Activated T-cell treated with anti-CD3 and anti-CD28 coated beads for 4 hours (primary cell): Measurements from ENCODE around the gene TMEM128.
"Not testable (repeated sequence)": the region's sequence is repeated elsewhere in the genome, so short reads cannot be mapped to it uniquely, and the experiment has no call there.

ENCODE experiments used
- DNase-seq: peaks from one replicate; pipeline ENCODE4 v3.0.0-alpha.2; 2020

Gene TMEM128, protein sequence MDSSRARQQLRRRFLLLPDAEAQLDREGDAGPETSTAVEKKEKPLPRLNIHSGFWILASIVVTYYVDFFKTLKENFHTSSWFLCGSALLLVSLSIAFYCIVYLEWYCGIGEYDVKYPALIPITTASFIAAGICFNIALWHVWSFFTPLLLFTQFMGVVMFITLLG

DNA sequence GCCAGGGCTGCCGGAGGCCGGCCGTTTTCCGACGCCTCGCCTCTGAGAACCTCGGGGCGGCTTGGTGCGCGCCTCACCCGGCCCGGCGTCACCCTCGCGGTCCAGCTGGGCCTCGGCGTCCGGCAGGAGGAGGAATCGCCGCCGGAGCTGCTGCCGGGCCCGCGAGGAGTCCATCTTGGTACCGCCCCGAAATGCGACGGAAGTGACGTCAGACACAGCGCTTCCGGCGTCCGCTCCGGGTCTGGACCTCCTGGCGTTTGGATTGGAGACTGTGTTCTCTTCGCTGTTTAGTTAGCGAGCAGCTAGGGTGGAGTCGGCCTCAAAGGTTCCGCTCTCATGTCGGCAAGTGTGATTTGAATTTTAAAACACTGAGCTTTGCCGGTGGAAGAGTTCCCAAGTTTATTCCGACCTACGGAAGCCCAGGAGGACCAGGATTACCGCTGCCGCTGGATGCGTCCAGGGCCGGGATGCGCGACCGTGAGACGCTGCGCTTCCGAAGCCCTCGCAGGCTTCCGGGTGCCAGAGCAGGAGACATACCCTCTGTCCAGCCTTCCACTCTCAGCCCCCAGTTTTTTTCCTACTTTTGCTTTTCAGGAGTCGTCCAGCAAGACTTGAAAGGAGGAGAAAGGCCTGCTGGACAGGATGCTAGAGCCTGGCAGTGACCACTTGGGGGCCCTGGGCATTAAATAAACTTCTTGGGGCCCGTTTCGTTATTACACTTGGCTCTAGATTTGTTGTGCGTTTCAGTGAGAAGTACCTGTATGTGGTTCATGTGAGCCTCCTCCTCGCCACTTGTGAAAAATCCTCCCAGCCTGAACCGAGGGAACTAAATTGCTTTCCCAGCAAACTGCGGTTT lies at the start of gene TMEM128:
TSS of gene TMEM128 (minus strand) at position 195 of the 856 bp plus-strand sequence. CDS start at position 174, 21 bp downstream.
- DNase-seq: peak; percentile 85

DNA sequence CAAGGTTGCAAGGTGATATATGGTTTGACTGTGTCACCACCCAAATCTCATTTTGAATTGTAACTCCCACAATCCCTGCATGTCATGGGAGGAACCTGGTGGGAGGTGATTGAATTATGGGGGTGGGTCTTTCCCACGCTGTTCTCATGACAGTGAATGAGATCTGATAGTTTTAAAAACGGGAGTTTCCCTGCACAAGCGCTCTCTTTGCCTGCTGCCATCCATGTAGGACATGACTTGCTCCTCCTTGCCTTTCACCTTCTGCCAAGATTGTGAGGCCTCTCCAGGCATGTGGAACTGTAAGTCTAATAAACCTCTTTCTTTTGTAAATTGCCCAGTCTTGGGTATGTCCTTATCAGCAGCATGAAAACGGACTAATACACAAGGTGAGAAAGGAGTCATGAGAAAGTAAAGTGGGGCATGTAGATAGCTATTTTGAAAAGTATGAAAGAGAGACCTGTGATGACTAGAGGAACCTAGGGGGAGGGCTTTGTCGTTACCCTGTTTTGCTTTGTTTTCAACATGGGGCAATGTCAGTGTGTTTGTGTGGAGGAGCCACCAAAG lies 48.3 kb upstream of the TMEM128 start:
- no peak for DNase-seq

DNA sequence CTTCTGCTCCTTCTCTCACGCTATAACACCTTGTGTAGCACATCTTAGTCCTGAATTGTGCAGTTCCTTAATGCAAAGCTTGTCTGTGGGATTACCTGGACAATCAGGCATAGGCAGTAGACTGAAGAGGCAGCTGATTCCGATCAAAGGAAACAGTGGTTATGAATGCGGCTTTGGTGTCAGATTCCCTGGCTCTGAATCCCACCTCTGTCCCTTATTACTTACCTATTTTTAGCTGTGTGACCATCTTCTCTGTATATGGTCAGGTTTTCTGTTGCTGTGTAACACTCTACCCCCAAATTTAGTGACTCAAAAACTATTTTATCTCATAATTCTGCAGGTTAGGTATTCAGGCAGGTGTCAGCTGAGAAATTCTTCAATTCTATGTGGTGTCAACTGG lies 45.3 kb upstream of the TMEM128 start:
- DNase-seq: no peak

DNA sequence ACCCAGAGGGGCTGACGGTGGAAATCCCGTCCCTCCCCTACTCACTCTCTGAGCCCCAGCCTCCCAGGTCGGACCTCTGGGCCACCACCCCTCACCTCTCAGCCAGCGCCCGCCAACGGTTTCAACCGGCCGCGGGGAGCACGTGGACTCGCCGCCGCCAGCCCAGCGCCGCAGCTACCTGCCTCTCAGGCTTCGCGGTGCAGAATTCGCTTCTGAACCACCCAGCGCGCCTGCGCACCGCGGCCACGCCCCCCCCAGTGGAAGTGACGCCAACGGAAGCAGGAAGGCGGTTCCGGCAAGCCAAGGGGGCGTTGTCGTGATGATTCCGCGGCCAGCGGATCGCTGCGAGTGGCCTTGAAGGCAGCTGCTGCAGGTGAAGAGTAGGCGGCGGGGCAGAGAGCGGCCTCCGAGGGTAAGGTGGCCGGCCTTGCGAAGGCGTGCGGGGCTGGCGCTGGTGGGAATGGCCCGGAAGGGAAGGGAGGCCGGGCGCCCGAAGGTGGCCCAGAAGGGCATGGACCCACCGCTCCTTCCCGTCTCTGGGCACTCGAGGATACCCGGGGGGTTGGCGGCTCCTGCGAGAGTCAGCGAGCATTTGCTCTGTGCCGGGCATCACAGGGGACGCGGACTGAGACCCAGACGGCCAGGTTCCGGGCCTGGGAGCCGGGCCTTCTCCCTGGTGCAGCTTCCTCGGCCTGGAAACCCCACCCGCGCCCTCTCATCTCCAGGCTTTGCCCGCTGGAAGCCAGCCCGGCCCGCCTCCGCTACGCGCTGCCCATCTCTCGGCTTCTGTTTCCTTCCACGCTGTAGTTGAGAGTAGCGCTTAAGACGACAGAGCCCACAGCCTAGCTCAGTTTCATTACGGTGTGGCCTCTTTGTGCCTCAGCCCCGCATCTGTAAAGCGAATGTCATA lies 42.2 kb upstream of the TMEM128 start, which contains the start of the genes LYAR and ZBTB49:
TSS of gene LYAR (minus strand) at position 214 of the 910 bp plus-strand sequence. CDS start 6,412 bp downstream, outside the sequence.
TSS of gene ZBTB49 (plus strand) at position 311 of the 910 bp plus-strand sequence. CDS start 9,695 bp downstream, outside the sequence.
- DNase-seq: peak; percentile 95

DNA sequence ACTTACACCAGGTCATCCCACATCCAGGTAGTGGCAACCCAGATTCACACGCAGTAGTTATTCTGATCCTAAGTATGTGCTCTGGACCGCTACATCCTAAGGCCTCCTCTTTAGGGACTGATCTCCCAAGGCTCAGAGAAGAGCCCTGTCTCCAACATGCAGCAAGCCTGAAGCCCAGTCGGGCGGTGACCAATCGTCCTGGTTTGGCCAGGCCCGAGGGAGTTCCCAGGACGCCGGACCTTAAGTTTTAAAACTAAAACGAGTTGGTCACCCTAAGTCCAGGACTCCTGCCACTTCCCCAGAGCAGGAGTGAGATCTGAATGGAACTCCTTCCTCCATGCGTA lies 41.5 kb upstream of the TMEM128 start:
- no peak for DNase-seq

DNA sequence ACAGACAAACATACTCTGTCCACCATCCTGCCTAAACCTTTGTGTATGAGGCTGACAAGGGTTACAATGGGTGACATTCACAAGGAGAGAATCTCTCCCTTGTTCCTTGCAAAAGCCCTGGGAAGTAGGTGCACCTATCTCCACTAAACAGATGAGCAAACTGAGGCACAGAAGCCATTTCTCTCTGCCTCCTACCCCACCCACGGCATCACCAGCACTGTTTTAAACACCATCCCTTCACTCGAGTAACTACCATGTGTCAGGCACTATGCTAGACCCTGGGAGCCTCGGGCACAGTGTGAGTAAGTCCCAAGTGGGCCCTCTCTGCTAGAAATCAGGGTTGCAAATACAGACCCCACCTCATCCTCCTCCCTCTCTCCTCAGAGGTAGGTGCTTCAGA lies 41.0 kb upstream of the TMEM128 start:
- no peak for DNase-seq

DNA sequence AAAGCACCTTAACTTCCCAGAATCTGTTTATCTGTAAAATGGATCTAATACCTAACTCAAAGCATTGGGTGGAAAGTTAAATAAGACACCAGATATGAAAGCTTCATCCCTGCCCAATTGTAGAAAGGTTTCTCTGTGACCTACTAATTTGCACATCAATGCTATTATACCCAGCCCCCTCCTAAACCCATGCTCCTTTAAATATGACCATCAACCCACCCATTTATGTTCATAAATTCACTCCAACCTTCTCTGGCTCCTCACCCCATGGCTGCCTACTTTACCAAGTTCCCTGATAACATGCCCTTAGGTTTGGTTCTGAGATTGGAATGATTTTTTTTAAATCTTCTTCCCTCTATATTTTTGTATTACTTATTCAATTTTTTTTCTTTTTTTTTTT lies 40.1 kb upstream of the TMEM128 start:
- DNase-seq: no peak

DNA sequence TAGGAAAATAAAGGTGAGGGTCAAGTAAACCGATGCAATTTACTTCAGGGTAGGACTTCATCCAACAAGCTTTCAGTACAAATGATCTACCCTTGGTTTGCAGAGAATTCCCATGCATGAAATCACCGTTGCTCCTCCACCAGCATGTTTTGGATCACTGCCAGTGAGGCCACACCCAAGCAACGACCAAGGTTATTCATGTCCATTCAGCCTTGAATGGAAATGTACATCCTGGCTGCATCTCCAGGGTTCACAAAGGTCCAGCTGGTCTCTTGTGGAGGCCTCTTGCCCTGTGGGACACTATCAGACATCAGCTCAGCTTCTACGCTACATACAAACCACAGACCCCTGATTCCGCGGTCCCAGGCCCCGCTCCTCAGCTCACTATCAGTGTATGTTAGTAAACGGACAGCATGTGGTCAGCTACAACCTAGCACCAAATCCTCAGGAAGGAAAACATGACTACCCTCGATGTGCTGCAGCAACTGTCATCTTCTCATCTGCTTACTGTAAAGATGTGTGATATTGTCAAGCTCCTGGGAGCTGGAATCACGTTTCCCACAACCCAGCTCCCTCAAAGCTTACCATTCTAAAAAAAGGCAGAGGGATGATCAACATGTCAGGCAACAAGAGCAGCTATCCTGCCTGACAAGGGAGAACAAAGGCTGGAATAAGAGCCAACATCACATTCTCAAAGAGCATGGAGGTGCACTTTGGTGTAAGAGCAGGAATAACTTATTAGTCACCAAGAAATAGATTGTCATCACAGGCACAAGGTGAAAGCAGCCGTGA lies 37.0 kb upstream of the TMEM128 start:
- no peak for DNase-seq

DNA sequence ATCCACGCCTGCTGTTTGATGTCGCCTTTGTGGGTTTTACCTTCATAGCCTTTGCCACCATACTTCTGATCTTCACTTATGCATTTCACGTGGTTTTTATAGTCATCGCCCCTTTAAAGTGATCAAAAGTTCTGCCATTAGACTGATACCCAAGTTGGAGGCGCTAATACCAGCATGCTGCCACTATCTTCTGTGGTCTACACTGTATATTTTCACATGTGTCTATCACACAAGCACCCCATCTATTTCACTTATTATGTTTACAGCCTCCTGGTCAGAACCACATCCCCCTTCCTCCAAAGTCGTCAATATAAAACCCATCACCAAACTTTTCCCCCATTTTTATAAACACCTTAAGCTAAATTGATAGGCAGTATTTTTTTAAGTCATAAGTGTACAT lies 33.8 kb upstream of the TMEM128 start:
- no peak for DNase-seq

DNA sequence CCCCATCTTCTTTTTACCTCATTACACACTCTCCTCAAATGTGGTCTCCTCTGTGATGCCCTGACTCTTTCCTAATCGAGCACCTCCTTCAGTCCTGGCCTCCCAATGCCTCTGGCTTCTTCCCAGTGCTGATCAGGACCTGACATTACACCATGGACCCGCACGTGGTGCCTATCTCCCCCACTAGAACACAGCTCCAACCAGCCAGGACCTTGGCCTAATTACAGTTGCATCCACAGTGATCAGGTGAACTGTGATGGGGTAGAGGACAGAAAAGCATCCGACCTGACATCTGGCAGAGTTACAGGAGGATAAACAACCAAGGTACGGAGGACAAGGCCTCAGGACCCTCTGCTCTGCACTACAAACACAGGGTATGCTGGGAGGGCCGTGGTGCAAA lies 29.5 kb upstream of the TMEM128 start:
- DNase-seq: no peak

DNA sequence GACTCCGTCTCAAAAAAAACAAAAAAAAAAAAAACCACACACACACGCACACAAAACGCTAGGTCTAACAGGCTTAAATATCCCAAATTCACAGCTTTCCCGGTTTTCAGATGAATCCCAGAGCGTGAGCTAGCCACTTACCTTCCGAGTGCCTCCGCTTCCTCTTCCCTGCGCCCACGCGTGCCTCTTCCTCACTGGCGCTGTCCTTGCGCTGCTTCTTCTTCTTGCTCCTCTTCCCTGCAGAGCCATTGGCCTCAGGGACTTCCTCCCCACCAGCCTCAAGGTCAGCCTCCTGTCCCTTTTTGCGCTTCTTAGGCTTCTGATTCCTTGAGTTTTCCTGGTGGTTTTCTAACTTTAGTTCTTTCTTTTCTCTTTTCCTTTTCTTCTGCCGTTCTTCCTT lies 26.2 kb upstream of the TMEM128 start:
- no peak for DNase-seq

DNA sequence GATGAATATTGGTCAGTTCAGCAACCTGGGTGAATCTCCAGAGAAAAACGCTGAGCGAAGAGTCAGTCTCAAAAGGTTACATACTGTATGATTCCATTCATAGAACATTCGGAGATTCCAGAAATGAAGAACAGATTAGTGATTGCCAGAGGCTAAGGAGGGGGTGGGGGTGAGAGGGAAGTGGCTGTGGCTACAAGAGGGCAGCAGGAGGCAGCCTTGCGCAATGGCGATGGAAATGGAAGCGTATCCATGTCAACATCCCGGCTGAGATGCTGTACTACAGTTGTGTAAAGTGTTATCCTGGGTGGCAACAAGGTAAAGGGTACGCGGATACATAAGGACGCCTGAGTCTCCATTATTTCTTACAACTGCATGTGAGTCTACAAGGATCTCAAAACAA lies 23.9 kb upstream of the TMEM128 start:
- no peak for DNase-seq

DNA sequence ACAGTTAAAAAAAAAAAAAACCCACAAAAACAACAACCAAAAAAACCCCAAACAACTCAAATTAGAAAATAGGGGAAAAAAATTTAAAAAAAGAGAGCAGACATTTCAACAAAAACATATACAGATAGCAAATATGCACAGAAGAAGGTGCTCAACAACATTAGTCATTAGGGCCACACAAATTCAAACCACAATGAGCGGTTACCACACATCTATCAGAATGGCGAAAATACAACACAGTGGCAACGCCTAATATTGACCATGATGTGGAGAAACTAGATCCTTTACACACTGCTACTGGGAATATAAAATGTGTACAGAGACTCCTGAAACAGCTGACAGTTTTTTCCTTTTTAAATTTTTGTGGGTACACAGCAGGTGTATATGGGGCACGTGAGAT lies 22.5 kb upstream of the TMEM128 start:
- DNase-seq: no peak

DNA sequence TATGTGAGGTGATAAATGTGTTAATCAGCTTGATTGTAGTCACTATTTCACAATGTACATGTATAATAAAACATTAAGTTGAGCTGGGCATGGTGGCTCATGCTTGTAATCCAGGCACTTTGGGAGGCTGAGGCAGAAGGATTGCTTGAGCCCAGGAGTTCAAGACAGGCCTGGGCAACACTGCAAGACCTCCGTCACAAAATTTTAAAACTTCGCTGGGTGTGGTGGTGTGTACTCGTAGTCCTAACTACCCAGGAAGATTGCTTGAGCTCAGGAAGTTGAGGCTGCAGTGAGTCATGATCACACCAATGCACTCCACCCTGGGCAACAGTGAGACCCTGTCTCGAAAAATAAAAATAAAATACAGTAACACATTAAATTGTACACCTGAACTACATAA lies 21.8 kb upstream of the TMEM128 start:
- DNase-seq: no peak

DNA sequence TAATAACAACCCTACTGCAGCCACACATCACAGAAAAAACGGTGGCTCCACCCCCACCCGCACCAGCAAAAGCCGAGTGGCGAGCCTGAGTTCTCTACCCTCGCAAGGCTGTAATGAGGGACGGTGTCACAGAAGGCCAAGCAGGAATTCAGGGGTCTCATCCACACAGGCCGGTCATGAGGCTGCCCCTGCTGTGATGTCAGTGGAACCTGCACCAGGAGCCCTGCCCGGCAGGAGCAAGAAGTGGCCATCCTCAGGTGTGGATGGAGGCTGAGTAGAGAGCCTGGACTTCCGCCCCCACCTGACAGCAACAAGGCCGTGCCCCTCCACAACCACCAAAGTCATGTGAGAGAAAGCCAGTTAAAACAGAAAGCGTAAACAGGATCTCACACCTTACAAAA lies 21.3 kb upstream of the TMEM128 start:
- DNase-seq: no peak

DNA sequence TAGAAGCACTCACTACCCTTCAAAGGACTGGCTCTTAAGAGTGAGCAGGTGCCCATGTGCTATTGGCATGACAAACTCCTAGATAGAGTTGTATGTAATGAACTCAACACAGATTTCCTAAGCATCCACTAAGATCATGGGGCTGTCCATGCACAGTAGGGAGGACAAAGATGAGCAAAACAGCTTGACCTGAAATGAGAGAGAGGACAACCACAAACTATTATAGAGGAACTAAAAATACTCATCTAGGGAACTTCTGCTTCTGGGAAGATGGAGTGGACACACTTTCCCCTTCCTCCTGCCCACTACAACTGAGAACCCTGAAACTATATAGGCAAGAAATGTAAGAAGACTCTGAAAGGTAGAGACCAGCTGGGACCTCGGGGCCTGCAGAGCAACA lies 20.8 kb upstream of the TMEM128 start:
- DNase-seq: no peak

DNA sequence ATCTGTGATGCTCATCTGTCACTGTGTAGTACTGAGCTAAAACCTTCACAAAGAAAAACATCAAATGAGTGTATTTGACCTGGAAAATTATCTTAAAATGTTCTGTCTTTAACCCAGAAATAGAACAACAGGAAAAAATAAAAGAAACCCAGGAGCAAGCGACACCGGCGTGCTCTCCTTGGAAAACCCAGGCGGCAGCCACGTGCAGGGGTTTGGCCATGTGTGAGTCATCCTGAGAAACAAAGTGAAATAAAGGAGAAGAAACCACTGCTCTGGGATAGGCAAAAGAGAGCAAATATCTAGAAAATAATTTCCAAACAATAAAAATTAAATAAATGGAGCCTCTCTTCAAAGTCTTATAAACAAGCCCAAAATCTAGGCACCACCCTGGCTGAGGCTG lies 20.0 kb upstream of the TMEM128 start:
- no peak for DNase-seq

DNA sequence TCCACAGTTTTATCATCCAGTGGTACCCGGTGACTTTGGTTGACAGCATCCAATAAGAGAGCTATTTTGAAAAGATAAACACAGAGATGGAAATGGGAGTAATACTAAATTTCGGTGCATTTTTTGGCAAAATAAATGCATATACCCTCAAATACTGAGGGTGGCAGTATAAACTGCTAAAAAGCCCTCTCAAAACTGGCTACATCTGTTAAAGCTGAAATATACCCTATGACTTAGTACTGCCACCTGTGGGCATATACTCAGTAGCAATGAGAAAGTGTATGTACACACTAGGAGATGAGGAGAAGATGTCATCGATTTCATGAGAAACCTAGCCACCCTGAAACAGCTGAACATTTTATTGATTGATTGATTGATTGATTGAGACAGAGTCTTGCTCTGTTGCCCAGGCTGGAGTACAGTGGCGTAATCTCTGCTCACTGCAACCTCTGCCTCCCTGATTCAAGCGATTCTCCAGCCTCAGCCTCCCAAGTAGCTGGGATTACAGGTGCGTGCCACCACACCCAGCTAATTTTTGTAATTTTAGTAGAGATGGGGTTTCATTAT lies 12.2 kb upstream of the TMEM128 start:
- no peak for DNase-seq

DNA sequence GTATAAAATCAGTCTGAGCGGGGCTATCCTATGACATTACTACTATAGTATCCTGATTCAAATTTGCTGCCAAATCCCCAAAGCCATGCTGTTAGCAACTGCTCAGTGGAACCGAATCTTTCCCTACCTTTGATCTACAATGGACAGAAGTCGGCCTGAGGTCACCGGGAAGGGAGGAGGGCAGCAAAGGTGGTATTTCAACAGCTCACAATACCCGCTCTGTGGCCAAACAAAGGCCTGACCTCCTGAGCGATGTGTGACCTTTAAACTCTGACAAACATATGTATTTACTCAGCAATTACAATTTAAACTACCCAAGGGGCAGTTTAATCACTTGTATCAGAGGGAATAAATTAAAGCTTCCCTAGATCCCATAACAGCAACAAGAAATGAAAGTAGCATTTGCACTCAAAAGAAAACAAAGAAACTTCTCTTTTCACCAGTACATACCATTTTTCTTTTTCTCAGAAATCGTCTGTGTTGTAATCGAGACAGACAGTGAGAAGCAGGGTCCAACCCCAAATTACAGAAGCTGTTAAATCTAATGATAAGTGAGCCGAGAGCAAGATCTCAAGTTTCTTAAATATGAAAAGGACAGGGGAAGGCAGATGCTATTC lies 11.6 kb upstream of the TMEM128 start:
- DNase-seq: no peak

DNA sequence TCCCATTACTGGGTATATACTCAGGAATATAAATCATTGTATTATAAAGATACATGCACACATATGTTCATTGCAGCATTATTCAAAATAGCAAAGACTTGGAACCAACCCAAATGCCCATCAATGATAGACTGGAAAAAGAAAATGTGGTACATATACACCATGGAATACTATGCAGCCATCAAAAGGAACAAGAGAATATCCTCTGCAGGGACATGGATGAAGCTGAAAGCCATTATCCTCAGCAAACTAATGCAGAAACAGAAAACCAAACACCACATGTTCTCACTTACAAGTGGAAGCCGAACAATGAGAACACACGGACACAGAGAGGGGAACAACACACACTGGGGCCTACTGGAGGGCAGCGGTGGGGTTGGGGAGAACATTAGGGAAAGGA lies 9.7 kb upstream of the TMEM128 start:
- not testable (repeated sequence) for DNase-seq

DNA sequence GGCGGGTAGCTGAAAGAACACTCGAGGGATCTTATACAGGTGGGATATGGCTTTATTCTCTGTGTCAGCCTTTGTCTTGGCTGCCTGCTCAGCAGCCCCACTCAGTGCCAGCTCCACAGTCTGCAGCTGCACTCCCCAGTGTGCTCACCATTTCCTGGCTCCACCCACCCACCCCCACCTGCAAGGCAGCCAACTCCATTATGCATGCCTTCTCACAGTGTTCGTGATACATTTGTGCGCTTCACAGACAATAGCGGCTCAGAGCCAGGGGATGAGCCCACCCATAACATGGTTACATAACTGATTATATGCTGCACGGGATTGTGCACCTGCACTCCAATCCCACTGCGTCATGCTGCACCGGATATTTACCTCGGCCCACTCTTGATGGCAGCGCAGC lies 8.8 kb upstream of the TMEM128 start:
- no peak for DNase-seq
